Skin epidermis (tissue), 12 donors: ENCODE data around the gene DPH3.
A peak's percentile ranks its signal among the peaks of the same experiment; 100 is the strongest.
"Not testable (repeated sequence)": the region's sequence is repeated elsewhere in the genome, so short reads cannot be mapped to it uniquely, and the experiment has no call there.

Source experiments
- H3K27ac ChIP-seq, 21 experiments: fragments of 200-600 bp; sonication (generic) in 11 of 21; one replicate each; pipeline ENCODE4 v1.5.0; 2020; ENCODE audit warnings: mild to moderate bottlenecking in 3 of 21, inconsistent platforms in 2 of 21, moderate library complexity in 2 of 21
- H3K4me3 ChIP-seq, 7 experiments: fragments of 200-600 bp; sonication (generic) in 2 of 7; one replicate each; pipeline ENCODE4 v1.5.0; 2020; ENCODE audit warnings: inconsistent platforms in 2 of 7, mild to moderate bottlenecking in 2 of 7, moderate library complexity in 1 of 7

The DPH3 gene

DNA sequence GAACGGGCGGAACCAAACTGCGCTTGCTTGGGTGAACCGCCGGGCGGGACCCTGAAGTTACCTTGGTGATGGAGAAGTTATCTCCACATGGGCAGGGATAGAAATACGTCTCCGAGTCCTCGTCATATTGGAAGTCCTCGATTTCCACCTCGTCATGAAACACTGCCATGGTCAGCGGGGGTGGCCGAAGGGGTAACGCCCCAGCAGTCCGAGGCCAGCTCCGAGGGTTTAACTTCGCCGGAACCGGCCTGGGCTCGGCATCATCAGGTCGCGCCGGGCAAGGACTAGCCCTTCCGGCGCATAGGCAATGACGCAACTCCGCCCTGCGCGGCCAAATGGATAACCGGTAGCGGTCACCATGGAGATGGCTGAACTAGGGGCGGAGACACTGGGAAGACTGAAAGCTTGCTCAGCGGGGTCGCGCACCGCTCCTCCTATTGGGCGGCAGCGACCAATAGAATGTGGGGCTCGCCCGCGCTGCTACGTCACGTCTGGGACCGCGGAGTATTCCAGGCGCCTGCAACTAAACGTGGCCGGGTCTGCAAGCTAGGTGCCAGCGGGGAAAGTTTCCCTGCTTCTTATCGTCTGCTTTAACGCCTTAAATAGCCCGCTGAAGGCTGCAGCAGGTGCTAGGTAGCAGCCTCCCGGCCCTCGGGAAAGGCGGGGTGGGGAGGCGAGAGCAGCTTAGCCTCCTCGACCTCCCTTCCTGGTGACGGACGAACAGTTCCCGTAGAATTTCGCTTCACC lies at the start of gene DPH3, which contains the start of gene OXNAD1:
Gene DPH3, minus strand, starts transcription at position 236 of the 747 bp plus-strand sequence. Its CDS starts 67 bp downstream, at position 169.
Gene OXNAD1, plus strand, starts transcription at position 505 of the 747 bp plus-strand sequence. CDS start 5,741 bp downstream, outside the sequence.
- peak within 1 kb of the TSS; percentile 49 to 88 (median 77) for H3K4me3 ChIP-seq
- H3K27ac ChIP-seq: peak within 1 kb of the TSS in 20 of 21 experiments; percentile 67 to 95 (median 89)

DNA sequence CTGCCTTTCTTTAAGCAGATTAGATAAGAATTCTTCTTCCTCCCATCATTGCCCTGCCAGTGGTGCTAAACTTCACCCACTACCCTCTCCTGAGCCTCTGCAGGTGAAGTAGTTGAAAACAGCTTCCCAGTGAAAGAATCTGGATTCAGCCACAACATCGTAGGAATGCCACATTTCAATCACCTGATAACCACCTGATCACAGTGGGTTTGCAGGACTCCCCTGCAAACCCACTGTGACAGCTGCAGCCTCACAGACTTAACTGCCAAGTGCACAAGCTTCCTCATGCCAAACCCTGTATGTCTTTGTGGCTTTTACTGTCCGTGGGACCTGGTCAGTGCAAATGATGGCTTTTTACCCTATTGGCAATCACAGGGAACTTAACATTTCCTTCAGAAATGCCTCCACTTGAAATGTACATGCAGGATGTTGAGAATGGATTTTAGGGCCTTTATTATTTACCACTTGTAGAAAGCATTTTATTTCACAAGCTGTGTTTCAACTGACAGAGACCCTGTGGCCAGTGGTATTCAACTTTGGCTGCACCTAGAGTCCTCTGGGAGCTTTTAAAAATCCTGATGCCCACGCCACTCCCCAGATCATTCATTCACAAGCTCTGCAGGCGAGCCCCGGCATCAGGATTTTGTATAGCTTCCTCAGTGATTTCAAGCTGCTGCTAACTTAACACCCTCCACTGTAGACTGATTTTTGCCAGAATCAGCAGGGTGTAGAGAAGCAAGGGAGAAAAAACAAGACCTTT lies 49.3 kb upstream of the DPH3 start:
- H3K4me3 ChIP-seq: no peak overlapping the region
- peak overlapping the region in 7 of 21 experiments; percentile 11 to 67 (median 63) for H3K27ac ChIP-seq

DNA sequence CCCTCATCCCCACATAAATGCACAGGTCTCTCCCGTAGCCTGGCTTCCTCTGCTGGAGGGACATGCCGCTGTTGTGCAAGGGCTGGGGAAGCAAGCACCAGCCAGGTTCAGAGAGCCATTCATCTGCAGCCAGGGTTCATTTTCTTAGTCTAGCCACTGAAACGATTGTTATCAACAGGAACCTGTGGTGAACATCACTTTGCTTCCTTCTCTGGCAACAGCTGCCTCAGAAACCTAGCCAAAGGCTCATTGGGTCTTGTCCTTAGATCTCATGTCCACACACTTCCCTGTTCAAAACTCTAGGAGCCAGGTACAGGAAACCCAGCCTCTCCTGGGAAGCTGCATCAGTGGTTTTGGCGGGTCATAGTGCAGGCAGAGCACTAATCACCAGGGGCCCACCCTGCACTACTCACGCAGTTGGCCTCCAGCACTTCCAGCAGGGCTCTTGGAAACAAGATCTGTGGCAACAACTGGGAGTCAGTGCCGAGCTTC lies 47.3 kb upstream of the DPH3 start:
- Histone ChIP-seq H3K4me3 (no peak overlapping the region), H3K27ac (peak overlapping the region in 19 of 21 experiments; percentile 5 to 94 (median 64))

DNA sequence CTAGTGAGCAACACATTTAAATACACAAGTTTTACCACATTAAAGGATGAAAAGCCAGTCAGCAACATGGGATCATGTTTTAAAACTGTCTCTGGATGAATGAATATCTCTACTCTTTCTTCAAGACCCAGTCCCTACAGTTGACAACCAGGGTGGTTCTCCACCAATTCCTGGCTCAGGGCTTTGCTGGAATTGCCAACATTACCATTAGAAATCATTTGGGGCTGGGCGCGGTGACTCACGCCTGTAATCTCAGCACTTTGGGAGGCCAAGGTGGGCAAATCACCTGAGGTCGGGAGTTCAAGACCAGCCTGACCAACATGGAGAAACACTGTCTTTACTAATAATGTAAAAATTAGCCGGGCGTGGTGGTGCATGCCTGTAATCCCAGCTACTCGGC lies 45.7 kb upstream of the DPH3 start:
- H3K27ac ChIP-seq: peak overlapping the region in 11 of 21 experiments; percentile 0 to 94 (median 57)
- H3K4me3 ChIP-seq: not testable (repeated sequence)

DNA sequence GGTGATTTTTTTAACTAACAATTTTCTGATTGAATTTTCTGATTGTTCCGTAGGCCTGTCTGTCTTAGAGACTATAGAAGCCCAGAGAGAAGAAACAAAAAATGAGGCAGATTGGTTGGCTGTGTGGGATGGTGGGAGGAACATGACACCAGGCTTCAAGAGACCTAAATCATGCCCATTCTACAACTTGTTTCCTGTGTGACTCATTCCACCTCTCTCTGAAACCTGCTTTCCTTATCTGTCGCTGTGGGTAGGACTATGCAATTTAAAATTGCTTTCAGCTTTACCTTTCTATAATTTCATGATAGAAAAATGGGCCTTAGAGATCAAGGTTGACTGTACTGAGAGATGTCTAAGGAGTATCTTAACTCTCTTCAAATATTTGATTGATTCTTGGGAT lies 44.8 kb upstream of the DPH3 start:
- no peak overlapping the region for H3K4me3 ChIP-seq
- peak overlapping the region in 7 of 21 experiments; percentile 33 to 94 (median 77) for H3K27ac ChIP-seq

DNA sequence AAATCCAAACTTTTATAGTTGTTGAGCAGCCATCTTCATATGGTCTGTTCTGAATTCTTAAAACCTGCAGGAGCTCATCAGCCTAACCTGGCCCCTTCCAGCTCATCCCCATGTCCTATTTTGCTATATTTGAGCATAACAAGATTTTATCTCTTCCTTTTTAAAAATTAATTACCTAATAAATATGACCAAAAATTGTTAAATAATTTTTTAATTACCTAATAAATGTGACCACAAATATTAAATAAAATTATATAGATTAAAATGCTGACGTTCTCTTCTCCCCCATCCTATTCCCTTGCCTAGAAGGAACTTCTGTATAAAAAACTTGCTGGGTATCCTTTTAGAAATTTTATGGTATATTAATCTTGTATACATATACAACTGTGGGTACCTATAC lies 44.0 kb upstream of the DPH3 start:
- Histone ChIP-seq H3K27ac (no peak overlapping the region), H3K4me3 (no peak overlapping the region)

DNA sequence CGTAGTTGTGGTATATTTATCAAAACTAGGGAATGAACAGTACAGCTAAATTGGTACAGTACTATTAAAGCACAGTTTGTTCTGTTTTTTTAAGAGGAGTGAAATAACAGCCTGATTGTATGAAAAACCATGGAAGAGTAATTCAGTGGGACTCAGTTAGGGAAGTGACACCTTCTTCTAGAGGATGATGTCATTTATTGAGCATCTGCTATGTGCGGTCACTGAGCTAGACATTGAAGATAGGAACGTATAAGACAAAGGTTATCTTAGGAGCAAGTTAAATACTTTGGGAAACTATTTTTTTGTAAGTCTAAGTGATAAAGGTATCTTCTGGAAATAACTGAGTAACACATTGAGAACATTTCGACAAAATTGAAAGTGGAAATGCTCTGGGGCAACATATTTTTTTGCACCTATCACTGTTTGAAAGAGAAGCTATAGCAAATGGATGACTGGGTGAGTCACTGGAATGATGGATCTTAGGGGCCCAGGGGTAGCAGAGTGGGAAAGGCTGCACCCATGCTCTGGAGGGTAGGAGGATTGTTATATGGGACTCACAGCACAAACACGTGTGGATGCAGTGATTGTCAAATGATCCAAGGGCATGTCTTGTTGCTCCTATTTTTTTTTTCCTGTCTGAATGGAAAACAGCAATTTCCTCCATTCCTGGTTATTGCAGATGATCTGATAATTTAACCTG lies 43.2 kb upstream of the DPH3 start:
- H3K27ac ChIP-seq: peak overlapping the region in 1 of 21 experiments; percentile 18
- H3K4me3 ChIP-seq: no peak overlapping the region

DNA sequence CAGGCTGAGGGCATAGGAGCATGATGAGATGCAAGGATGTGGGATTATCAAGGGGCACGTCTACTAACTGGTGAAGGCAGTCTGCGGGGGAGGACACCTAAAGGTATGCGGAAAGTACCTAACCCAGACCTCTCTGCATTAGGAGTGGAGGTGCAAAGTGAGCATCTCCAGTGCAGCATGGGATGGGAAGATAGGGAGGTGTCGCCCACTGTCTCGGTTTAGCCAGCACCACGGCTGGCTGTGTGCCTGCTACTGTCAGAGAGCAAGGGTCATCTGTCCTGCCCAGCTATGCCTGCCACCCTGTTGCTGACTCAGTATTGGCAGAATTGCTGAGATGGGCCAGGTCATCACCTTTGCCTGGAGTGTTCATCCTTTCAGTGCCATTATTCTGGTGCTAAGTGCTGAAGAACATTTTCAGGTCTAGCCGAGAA lies 40.4 kb upstream of the DPH3 start:
- Histone ChIP-seq H3K27ac (peak overlapping the region in 9 of 21 experiments; percentile 9 to 83 (median 45)), H3K4me3 (no peak overlapping the region)

DNA sequence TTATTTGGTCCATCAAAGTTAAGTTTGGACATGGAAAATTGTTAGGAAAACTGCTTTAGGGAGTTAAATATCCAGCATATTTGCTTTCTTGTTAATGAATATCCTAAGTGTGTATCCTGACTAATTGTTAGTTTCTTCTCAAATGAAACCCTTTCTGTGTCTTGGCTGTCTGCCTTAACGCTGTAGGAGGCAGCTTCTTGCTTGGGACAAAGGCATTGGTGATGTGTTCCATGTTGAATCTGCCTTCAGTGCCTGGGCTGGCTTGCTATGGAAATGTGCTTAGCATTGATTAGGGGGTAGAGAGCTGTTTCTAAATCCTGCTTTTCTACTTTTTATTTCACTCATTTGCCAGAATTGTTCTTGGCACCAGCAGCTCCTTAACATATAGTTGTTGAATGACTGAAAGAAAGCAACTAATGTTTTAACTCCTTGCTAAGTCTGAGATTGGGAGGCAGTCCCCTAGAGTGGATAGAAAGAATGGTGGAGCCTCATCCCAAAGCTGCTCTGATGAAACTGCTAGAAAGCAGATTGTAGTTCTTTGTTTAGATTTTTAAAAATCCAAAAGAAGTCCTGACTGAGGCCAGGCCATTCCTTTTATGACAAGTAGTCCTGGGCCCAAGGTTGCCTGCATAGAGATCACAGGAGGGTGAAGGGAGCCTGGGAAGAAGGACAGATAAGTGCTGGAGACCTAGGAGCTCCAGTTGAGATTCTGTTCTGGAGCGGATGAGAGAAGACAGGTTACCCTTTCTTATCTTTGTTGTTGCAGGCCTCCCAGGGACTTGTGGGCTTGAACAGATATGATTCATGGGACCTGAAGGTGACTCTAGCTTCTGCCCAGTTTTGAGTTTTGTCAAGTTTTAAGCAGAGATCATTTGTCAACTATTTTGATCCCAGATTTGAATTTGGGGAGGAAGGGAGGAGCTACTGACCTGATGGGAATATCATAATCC lies 39.6 kb upstream of the DPH3 start:
- peak overlapping the region in 9 of 21 experiments; percentile 12 to 83 (median 45) for H3K27ac ChIP-seq
- no peak overlapping the region for H3K4me3 ChIP-seq

DNA sequence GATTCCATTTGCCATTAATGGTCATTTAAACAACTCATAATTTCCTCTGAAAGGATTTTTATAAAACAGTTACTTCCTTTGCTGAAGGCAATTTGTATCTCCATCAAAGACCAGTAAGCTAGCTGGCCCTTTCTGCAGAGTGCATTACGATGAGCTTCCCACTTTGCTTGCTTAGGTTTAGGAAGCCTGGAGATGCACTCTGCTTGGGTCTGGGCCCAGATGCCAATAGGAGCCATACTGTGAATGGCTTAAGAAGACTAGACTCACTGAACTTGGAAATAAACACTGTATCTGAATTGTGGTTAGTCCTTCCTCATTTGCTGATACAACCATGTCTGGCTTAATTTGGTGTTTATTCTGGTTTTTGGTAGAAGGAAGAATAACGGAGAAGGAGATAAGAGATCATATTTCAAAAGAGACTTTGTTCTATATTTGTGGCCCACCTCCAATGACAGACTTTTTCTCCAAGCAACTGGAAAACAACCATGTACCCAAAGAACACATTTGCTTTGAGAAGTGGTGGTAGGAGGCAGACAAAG lies 38.4 kb upstream of the DPH3 start:
- Histone ChIP-seq H3K27ac (peak overlapping the region in 10 of 21 experiments; percentile 1 to 83 (median 57)), H3K4me3 (no peak overlapping the region)

DNA sequence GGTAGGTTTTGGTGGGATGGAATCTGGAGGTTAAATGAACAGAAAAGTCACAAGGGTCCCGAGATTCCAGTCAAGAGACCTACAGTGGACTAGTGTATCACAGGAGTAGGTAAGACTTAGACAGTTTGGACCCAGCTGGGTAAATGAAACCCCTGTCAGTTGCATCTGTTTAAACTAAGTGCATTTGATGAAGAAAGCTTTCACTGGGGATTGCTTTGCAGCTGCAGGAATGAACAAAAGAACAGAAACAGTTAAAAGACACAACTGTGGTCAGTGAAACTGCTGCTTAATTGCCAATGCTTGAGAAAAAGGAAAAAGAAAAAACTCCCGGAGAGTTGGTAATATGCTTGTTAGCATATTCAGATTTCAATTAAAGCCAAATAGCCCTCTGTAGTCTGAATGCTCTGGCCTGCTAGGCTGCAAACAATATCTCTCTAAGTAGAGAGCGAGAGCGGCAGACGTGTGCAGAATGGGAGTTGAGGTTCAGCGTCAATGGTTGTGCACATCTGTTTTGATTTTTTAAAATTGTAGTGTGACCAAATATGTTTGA lies 37.4 kb upstream of the DPH3 start:
- Histone ChIP-seq H3K27ac (peak overlapping the region in 12 of 21 experiments; percentile 5 to 83 (median 57)), H3K4me3 (peak overlapping the region in 1 of 7 experiments; percentile 3)

DNA sequence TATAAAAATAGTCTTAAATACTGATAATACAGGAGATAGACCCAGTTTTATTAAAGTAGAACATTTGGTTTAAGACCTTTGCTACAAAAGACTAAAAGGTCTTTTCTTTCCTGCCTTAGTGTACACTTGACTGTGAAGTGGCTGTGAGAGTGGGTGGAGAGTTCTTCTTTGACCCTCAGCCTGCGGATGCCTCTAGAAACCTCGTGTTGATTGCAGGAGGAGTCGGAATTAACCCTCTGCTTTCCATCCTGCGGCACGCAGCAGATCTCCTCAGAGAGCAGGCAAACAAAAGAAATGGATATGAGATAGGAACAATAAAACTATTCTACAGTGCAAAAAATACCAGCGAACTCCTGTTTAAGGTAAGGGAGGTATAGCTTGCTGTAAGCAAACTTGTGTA lies 36.8 kb upstream of the DPH3 start:
- Histone ChIP-seq H3K4me3 (peak overlapping the region in 1 of 7 experiments; percentile 3), H3K27ac (peak overlapping the region in 13 of 21 experiments; percentile 2 to 83 (median 57))

DNA sequence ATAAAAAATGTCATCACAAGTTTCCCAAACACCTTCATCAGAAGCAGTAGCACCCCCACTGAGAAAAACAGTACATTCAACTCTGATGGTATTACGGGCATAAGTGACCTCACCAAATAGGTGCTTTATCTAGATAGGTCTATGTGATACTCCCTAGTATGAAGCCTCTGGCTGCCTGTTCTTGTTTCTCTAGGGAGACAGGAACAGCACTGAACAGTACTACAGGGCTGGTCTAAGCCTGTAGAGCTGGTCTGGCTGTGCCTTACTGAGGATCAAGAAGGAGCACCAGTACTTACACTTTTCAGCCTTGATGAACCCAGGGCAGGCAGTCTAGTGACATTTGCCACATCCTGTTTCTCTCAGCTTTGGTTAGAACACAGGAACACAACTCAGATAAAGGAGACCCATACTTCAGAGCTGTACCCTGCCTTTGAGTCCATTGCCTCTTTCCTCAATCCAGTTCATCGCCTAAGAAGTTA lies 36.2 kb upstream of the DPH3 start:
- peak overlapping the region in 11 of 21 experiments; percentile 2 to 83 (median 57) for H3K27ac ChIP-seq

DNA sequence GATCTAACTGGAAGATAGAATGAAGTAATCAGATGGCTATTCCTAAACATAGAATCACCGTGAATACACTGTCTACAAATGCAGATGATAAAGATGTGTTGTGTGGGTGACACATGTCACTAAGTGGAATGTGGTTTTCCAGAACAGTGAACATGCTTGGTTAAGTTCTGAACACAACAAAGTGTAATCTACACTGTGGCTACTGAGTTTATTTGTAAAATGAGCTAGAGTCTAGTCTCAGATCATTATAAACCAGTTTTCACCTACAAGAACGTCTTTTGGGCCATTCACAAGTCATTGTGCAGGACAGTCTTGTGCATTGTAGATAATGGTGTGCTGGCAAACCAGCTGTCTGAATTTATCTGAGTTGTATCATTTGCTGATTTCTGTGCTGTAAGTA lies 35.6 kb upstream of the DPH3 start:
- Histone ChIP-seq H3K4me3 (no peak overlapping the region), H3K27ac (peak overlapping the region in 7 of 21 experiments; percentile 6 to 83 (median 73))

More for the DNA sequence above, 36.2 kb upstream of the DPH3 start:
- no peak overlapping the region for H3K4me3 ChIP-seq

DNA sequence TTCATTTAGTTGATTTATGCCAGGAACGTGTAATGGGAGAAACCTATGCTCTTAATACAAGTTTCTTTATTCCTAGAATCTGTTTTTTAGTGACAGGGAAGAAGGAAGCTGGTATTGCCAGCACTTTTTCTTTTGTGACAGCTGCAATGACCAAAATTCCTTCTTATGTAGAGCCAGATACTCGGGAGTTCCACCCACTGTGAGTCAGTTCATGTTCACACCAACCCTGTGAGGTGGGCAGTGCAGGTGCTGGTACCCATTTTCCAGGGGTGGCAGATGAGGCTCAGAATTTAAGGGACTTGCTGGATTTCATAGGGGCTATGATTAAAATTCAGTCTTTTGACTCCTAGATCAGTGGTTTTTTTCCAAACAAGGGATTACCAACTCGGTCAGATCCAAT lies 35.0 kb upstream of the DPH3 start:
- Histone ChIP-seq H3K4me3 (no peak overlapping the region), H3K27ac (peak overlapping the region in 5 of 21 experiments; percentile 2 to 83 (median 73))

DNA sequence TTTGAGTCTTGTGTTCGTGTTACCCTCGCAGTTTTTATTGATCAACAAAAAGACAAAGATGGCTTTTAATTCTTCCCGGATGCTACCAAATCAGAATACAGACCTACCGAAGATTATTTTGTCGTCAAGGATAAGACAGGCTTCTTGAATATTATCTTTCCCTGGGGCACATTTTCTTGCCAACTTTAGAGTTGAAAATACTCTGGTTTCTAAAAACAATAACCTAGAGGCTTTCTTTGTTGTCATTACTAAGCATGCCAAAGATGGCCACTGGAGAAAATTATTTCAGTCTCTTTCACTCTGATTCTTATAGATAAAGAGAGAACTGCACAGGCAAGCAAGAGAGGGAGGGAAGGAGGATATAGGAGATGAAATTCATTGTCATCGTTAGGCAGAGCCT lies 34.1 kb upstream of the DPH3 start:
- Histone ChIP-seq H3K4me3 (no peak overlapping the region), H3K27ac (peak overlapping the region in 3 of 21 experiments; percentile 4 to 83 (median 47))

DNA sequence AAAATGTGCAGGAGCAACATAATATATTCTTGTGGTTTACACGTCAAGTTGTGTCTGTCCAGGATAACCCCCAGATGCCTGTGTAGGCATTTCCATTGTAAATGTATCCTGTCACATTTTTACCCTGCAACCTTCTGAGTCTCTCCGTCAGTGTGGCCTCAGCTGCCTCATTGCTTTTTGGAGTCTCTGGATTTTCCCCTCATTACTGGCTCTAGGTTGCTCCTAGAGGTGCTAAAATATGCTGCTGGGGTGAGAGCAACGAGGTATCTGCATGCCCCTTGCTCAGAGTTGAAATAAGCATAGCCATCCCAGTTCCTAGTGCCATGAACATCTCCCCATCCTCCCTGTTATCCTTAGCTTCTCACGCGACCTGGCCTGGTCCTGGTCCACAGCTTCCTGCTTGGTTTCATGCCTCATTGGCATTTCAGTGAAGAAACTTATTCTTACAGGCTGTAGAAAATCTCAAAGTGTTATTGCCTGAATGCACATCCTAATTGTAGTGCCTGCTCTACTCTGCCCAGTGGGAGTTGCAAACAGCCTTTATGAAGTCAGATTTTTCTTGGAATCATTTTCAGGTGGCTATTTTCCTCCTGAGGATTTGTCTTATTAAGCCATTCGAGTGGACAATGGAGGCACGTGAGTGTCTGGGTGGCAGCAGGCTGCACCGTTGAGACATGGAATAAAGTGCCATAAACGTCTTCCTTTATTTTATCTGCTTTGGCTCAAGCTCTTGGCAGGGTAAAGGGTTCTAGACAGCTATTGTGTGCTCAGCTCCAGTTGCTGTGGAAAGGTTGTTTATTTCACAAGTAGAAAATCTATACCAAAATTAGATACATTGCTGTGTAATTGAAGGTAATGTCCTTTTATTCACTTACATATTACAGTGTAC lies 33.5 kb upstream of the DPH3 start:
- H3K27ac ChIP-seq: peak overlapping the region in 2 of 21 experiments; percentile 47 to 83

More for the DNA sequence above, 33.5 kb upstream of the DPH3 start:
- H3K4me3 ChIP-seq: no peak overlapping the region
